Measurements from ENCODE around the gene NEAT1.

Gene NEAT1

DNA sequence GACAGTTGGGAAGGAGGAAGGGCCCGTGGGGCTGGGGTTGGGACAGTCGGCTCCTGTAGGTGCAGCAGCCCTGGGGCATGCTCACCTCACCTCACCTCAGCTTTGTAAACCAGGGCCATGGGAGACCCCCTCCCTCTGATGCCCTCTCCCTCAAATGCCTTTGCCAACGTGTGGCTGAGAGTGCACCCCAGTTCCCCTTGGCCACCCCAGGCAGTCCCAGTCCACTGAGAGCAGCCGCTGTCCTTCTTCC is 4.2 kb upstream of the NEAT1 start:
- in situ Hi-C loops (cut with HindIII; ENCODE audit: low pct_ligation_motif_present, low pct_unique_long_range_greater_than_20kb, low sequenced_read_pairs) = no loop called here
- no peak for DNase-seq

DNA sequence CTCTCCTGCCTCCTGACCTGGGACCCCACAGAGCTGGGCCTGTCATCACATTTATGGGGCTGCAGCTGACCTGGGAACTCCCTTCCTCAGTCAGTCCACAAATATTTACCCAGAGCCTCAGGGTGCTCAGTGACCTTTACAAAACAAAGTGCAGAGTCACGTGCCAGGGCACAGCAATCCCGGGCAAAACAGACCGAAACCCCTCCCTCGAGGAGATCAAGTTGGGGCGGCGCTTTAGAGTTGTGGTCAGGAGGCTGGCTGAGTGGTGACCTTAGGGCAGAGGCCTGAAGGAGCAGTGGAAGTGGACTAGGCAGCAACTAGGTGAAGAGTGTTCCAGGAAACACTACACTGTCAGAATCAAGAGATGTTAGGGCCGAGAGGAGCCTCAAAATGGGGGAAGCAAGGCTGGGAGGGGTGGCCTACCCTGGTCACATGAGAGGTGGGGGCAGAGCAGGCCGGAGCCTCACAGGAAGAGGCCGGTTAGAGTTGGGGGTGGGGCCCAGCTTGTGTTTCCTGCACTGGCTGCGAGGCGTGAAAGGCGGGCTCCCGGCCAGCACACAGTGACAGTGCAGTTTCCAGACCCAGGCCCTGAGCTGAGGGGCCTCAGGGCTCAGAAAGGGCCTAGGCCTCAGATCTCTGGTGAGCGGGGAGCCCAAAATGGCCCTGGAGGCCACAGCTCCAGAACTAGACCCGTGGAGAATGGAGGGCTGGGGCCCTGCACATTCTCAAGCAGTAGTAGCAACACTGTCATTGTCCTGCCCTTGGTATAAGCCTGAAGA is 3.7 kb upstream of the NEAT1 start:
- DNase-seq = peak; percentile 94
- in situ Hi-C loops (cut with HindIII; ENCODE audit: low pct_ligation_motif_present, low pct_unique_long_range_greater_than_20kb, low sequenced_read_pairs) = no loop called here

DNA sequence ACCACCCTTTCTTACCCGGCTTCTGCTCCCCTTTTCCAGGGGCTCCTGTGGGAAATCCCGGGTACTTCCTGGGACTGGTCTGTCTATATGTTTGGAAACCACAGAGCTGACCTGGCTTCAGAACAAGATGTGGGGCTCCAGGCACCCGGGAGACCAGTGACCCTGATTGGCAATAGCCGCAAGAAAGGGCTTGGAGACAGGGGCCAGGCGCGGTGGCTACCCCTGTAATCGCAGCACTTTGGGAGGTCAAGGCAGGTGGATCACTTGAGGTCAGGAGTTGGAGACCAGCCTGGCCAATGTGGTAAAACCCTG is 3.2 kb upstream of the NEAT1 start:
- in situ Hi-C loops (cut with HindIII; ENCODE audit: low pct_ligation_motif_present, low pct_unique_long_range_greater_than_20kb, low sequenced_read_pairs) = no loop called here
- peak; percentile 5 for DNase-seq

DNA sequence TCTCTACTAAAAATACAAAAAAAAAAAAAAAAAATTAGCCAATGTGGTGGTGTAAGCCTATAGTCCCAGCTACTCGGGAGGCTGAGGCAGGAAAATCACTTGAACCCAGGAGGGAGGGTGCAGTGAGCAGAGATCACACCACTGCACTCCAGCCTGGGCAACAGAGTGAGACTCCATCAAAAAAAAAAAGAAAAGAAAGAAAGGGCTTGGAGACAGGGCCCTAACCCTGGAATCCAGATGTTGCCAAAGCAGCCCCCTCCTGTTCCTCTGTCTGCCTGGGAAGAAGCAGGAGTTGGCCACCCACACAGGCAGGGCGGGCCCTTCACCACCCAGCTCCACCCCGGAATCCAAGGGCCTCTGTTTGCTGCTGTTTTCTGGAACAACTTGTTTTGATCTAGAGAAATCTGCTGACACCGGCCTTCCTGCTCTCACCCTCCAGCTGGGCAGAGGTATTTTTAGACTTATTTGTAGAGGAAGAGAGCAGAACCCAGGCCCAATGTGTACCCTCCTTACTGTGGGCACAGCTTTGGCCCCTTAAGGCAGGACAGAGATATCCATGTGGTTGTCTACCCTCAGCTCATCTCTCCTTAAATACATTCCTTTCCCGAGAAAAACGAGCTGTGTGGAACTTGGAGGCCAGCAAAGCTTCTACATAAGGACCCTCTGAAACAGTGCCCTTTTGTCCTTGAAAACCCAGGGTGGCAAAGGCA is 2.7 kb upstream of the NEAT1 start:
- in situ Hi-C loops (cut with HindIII; ENCODE audit: low pct_ligation_motif_present, low pct_unique_long_range_greater_than_20kb, low sequenced_read_pairs) = loop anchor here (10.0 kb wide), 1 partner anchor 75 kb away; the partner anchor contains the start of gene MALAT1
- DNase-seq = peak; percentile 82

DNA sequence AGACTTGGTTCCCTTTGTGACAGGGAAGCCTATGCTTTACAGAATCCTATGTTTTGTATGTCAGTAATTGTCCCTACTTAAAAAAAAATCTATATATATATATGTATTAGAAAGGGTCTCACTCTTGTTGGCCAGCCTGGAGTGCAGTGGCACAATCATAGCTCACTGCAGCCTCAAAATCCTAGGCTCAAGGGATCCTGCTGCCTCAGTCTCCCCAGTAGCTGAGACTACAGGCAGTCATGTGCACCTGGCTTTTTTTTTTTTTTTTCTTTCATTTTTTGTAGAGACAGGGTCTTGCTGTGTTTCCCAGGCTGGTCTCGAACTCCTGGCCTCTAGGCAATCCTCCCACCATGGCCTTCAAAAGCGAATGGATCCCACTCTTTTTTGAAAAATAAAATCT is 2.1 kb upstream of the NEAT1 start:
- no peak for DNase-seq
- in situ Hi-C loops (cut with HindIII; ENCODE audit: low pct_ligation_motif_present, low pct_unique_long_range_greater_than_20kb, low sequenced_read_pairs) = loop anchor here (10.0 kb wide), 1 partner anchor 74 kb away; the partner anchor contains the start of gene MALAT1

DNA sequence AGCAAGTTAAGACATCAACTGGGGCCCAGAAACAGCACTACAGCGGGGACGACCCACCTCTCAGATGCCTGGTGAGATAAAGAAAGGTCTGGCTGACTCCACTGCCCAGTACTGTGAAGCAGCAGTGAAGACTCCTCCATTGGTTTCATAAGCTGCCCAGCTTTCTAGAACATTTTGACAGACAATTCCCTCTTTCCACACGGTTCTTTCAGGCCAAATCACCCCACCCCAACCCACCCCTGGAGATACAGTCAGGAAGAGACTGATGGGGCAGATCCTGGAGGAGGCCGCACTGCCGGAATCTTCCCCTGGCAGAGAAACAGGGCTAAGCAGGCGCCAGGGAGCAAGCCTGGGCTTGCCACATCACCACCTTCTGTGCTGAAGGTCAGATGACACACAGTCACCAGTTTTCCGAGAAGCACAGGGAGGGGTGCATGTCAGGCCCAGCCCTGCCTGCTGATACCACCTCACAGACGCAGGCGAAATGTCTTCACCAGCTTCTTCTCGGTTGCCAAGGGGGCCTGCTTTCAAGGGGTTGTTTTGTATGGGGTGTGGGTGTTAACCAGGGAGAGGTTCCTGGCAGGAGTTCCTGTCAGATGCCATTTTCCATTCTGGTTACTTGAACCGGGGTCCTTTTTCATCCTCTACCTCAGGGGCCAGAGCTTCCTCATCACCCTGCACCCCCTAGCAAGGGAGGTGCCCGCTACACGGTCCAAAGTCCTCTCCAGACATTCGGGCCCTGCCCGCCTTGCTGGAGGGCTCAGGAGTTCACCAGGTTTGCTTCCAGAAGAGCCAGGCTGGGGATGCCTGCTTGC is 1.4 kb upstream of the NEAT1 start:
- peak; percentile 96 for DNase-seq
- in situ Hi-C loops (cut with HindIII; ENCODE audit: low pct_ligation_motif_present, low pct_unique_long_range_greater_than_20kb, low sequenced_read_pairs) = loop anchor here (10.0 kb wide), 1 partner anchor 74 kb away; the partner anchor contains the start of gene MALAT1

DNA sequence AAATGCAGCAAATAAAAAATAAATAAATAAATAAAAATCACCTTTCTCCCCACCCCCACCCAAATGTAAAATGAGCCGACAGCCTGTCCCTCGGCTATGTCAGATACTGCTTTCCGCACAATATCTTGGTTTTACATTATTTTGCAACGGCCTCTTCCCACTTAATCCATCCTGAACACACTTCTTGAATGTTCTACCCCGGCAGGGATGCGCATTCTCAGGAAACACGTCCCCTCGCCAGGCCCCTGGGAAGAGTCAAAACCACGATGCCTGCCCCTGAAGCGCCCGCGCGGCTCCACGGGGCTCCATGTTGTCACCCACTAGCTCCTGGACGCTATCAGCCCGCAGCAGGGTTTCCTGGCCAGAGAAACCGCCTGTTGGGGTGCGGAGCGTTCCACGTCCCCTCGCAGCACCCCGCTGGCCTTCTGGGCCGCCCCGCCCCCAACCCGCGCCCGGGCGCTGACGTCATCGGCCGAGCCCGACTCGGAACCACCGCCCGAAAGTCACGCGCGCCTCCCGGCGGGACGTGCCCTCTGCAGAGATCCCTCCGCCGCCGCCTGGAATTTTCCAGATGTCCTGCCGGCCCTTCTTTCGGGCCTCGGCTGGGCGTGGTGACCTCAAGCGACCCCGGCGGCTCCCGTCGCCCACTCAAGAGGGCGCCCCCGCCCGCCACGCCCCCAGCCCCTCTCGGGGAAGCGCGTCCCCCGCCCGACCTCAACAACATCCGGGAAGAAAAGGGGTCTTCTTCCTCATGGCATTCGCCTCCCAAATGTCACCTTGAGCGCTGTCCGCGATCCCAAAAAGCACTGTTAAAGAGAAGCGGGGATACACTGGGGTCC is 585 bp upstream of the NEAT1 start:
- DNase-seq = peak; percentile 95
- in situ Hi-C loops (cut with HindIII; ENCODE audit: low pct_ligation_motif_present, low pct_unique_long_range_greater_than_20kb, low sequenced_read_pairs) = loop anchor here (10.0 kb wide), 1 partner anchor 73 kb away; the partner anchor contains the start of gene MALAT1

DNA sequence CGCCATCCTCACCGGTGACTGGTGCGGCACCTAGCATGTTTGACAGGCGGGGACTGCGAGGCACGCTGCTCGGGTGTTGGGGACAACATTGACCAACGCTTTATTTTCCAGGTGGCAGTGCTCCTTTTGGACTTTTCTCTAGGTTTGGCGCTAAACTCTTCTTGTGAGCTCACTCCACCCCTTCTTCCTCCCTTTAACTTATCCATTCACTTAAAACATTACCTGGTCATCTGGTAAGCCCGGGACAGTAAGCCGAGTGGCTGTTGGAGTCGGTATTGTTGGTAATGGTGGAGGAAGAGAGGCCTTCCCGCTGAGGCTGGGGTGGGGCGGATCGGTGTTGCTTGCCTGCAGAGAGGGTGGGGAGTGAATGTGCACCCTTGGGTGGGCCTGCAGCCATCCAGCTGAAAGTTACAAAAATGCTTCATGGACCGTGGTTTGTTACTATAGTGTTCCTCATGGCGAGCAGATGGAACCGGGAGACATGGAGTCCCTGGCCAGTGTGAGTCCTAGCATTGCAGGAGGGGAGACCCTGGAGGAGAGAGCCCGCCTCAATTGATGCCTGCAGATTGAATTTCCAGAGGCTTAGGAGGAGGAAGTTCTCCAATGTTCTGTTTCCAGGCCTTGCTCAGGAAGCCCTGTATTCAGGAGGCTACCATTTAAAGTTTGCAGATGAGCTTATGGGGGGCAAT is 1.1 kb downstream of the NEAT1 start:
- in situ Hi-C loops (cut with HindIII; ENCODE audit: low pct_ligation_motif_present, low pct_unique_long_range_greater_than_20kb, low sequenced_read_pairs) = loop anchor here (10.0 kb wide), 1 partner anchor 71 kb away; the partner anchor contains the start of gene MALAT1
- peak; percentile 22 for DNase-seq

DNA sequence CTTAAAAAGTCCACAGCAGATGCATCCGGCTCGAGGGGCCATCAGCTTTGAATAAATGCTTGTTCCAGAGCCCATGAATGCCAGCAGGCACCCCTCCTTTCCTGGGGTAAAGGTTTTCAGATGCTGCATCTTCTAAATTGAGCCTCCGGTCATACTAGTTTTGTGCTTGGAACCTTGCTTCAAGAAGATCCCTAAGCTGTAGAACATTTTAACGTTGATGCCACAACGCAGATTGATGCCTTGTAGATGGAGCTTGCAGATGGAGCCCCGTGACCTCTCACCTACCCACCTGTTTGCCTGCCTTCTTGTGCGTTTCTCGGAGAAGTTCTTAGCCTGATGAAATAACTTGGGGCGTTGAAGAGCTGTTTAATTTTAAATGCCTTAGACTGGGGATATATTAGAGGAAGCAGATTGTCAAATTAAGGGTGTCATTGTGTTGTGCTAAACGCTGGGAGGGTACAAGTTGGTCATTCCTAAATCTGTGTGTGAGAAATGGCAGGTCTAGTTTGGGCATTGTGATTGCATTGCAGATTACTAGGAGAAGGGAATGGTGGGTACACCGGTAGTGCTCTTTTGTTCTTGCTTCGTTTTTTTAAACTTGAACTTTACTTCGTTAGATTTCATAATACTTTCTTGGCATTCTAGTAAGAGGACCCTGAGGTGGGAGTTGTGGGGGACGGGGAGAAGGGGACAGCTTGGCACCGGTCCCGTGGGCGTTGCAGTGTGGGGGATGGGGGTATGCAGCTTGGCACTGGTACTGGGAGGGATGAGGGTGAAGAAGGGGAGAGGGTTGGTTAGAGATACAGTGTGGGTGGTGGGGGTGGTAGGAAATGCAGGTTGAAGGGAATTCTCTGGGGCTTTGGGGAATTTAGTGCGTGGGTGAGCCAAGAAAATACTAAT is 1.9 kb downstream of the NEAT1 start:
- peak; percentile 41 for DNase-seq
- in situ Hi-C loops (cut with HindIII; ENCODE audit: low pct_ligation_motif_present, low pct_unique_long_range_greater_than_20kb, low sequenced_read_pairs) = loop anchor here (10.0 kb wide), 1 partner anchor 70 kb away; the partner anchor contains the start of gene MALAT1

DNA sequence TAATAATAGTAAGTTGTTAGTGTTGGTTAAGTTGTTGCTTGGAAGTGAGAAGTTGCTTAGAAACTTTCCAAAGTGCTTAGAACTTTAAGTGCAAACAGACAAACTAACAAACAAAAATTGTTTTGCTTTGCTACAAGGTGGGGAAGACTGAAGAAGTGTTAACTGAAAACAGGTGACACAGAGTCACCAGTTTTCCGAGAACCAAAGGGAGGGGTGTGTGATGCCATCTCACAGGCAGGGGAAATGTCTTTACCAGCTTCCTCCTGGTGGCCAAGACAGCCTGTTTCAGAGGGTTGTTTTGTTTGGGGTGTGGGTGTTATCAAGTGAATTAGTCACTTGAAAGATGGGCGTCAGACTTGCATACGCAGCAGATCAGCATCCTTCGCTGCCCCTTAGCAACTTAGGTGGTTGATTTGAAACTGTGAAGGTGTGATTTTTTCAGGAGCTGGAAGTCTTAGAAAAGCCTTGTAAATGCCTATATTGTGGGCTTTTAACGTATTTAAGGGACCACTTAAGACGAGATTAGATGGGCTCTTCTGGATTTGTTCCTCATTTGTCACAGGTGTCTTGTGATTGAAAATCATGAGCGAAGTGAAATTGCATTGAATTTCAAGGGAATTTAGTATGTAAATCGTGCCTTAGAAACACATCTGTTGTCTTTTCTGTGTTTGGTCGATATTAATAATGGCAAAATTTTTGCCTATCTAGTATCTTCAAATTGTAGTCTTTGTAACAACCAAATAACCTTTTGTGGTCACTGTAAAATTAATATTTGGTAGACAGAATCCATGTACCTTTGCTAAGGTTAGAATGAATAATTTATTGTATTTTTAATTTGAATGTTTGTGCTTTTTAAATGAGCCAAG is 2.7 kb downstream of the NEAT1 start:
- DNase-seq = peak; percentile 64

DNA sequence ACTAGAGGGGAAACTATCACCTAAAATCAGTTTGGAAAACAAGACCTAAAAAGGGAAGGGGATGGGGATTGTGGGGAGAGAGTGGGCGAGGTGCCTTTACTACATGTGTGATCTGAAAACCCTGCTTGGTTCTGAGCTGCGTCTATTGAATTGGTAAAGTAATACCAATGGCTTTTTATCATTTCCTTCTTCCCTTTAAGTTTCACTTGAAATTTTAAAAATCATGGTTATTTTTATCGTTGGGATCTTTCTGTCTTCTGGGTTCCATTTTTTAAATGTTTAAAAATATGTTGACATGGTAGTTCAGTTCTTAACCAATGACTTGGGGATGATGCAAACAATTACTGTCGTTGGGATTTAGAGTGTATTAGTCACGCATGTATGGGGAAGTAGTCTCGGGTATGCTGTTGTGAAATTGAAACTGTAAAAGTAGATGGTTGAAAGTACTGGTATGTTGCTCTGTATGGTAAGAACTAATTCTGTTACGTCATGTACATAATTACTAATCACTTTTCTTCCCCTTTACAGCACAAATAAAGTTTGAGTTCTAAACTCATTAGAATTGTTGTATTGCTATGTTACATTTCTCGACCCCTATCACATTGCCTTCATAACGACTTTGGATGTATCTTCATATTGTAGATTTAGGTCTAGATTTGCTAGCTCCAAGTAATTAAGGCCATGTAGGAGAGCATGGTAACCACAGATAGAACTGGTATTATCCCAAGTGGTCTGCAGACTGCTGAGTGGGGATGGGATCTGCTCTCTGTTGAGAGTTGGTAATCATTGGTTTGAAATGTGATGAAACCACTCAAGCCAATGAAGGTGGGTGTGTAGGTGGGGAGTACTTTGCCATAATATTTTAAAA is 3.6 kb downstream of the NEAT1 start:
- DNase-seq = peak; percentile 42
- in situ Hi-C loops (cut with HindIII; ENCODE audit: low pct_ligation_motif_present, low pct_unique_long_range_greater_than_20kb, low sequenced_read_pairs) = loop anchor here (10.0 kb wide), 1 partner anchor 69 kb away; the partner anchor contains the start of gene MALAT1

More for the DNA sequence above, 2.7 kb downstream of the NEAT1 start:
- in situ Hi-C loops (cut with HindIII; ENCODE audit: low pct_ligation_motif_present, low pct_unique_long_range_greater_than_20kb, low sequenced_read_pairs) = loop anchor here (10.0 kb wide), 1 partner anchor 69 kb away; the partner anchor contains the start of gene MALAT1

DNA sequence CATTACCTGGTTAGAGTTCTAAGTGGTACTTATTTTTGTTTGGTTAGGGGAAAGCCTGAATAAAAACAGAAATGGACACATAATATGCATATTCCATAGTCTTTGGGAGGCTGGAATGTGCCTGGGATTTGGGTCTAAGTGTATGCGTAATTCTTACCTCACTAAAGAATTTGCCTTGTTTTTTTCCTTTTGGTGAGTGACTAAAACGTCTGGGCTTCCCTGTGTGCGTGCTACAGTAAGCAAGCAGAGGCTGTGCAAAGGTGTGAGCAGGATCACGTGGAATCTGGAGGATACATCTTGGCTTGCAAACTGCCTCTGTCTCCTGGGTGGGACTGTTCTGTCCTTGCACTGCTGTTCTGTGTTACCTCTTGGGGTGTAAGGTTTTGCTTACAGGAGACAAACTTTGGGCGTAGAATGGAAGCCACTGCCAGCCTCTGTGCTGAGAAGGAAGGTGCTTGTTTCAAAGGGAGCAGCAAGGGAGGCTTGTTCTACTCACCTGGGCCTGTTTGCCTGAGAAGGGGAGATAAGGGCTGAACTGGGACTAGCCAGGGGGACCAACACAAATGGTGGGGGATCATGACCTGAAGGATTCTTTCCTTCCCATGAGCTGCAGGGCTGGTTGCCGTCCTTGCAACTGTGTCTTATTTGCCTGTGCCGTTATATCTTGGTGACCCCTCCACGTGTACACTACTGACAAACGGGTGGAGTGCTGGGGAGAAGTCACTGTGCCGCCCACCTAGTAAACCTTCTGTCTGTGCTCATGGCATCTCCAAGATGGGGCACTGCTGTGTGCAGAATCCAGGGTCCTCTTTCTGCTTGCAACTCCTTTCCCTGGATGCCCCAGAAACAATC is 4.5 kb downstream of the NEAT1 start:
- peak; percentile 70 for DNase-seq
- in situ Hi-C loops (cut with HindIII; ENCODE audit: low pct_ligation_motif_present, low pct_unique_long_range_greater_than_20kb, low sequenced_read_pairs) = loop anchor here (10.0 kb wide), 1 partner anchor 68 kb away; the partner anchor contains the start of gene MALAT1

DNA sequence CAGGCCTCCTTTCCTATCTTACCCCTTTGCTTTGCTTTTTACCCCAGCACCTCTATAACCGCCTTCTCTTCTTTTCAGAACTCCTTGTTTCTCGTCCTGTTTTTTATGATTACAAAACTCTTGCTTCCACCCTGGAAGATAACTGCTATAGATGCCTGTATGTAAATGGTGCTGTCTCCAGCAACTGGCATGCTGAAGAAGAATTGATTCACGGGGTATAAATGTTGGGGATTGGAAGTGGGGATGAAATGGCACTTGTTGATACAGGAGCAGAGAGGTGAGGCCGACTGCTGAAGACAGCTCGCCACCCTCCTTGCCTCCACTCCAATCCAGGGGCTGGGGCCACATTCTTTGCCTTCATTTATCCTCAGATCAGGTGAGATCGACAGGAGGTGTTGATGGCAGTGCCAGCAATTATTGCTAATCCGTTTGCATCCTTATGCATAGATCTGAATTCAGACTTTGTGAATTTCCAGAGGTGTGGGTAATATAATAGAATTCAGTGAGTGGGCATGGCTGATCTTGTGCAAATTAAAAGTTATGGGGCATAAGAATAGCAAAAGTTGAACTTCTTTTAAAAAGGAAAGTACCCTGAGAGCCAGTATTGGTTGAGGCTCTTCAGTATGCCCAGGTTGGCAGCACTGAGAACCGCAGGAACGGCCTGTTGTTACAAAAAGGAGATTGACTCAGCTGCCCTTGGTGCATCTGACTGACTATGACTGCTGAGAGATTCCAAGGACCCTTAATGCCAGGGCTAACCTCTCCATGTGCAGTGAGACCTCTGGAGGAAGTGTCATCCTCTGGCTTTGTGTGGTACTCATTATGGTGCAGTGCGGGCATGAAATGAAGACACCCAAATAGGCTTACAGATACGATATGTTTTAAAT is 5.3 kb downstream of the NEAT1 start:
- peak; percentile 76 for DNase-seq
- in situ Hi-C loops (cut with HindIII; ENCODE audit: low pct_ligation_motif_present, low pct_unique_long_range_greater_than_20kb, low sequenced_read_pairs) = loop anchor here (10.0 kb wide), 1 partner anchor 67 kb away; the partner anchor contains the start of gene MALAT1
